ENCODE data around the gene IL1F10. TPM values are rescaled to one million over a fixed set of nuclear protein-coding genes. Genes with fewer than 3 reads are reported as not detected.

Gene IL1F10
- total RNA-seq (not detected), polyA plus RNA-seq (not detected)
- long read RNA-seq, donor 1, result 0 reads
- long read RNA-seq, donor 2, result 0 reads
- long read RNA-seq, donor 3, result 0 reads

- H3K36me3 ChIP-seq, result no peaks in the 10 kb centered on the region
- H3K27ac ChIP-seq, result no peak within 1 kb of the TSS
- intact Hi-C loops (cut with DNase I), result no loop called here
- peaks cover 0 to under 1% (median 0%) of the 10 kb centered on the region in 7 donors for H3K27me3 ChIP-seq
- no peak for TF ChIP-seq CTCF (IDR thresholded peaks at IDR 0.05)
- no peaks in the 10 kb centered on the region for H3K4me1 ChIP-seq
- WGBS, 2 donors, result 84 to 87% methylated on average over 3 of the region's 3 CpGs
- H3K4me3 ChIP-seq, result no peak within 1 kb of the TSS
- DNase-seq (no peak), ATAC-seq (no peak)
- H3K9me3 ChIP-seq, result no peaks in the 10 kb centered on the region
Observed at GRCh38 chr2:113067681-113068080, at the start of gene IL1F10. Gene IL1F10 (plus strand): TSS chr2:113067970. CDS start chr2:113072739, 4,769 bp downstream.

GRCh38 chr2:113018509-113018908 is 49.3 kb upstream of the IL1F10 start:
- H3K27me3 ChIP-seq, result peaks cover 0 to 27% (median 8%) of the 10 kb centered on the region in 7 donors

GRCh38 chr2:113021312-113021711 is 46.5 kb upstream of the IL1F10 start:
- H3K4me1 ChIP-seq, result no peaks in the 10 kb centered on the region
- no peaks in the 10 kb centered on the region for H3K9me3 ChIP-seq
- DNase-seq (no peak), ATAC-seq (no peak)
- 60 to 62% methylated on average over 4 of the region's 4 CpGs for WGBS, 2 donors
- no peak overlapping the region for H3K27ac ChIP-seq
- peaks cover 0 to 37% (median 28%) of the 10 kb centered on the region in 7 donors for H3K27me3 ChIP-seq
- intact Hi-C loops (cut with DNase I), result no loop called here
- no peak overlapping the region for H3K4me3 ChIP-seq
- H3K36me3 ChIP-seq, result no peaks in the 10 kb centered on the region
- no peak for TF ChIP-seq CTCF (IDR thresholded peaks at IDR 0.05)

More at GRCh38 chr2:113018509-113018908, 49.3 kb upstream of the IL1F10 start:
- WGBS, 2 donors, result 72 to 82% methylated on average over 3 of the region's 3 CpGs
- no peaks in the 10 kb centered on the region for H3K9me3 ChIP-seq
- no peak overlapping the region for H3K27ac ChIP-seq
- intact Hi-C loops (cut with DNase I), result no loop called here
- H3K4me1 ChIP-seq, result no peaks in the 10 kb centered on the region
- no peak for ATAC-seq
- DNase-seq, result no peak
- H3K4me3 ChIP-seq, result no peak overlapping the region
- no peaks in the 10 kb centered on the region for H3K36me3 ChIP-seq
- TF ChIP-seq CTCF (IDR thresholded peaks at IDR 0.05), result no peak

- Histone ChIP-seq H3K27ac (no peak overlapping the region), H3K4me3 (no peak overlapping the region), H3K9me3 (no peaks in the 10 kb centered on the region), H3K27me3 (peaks cover 0 to 46% (median 37%) of the 10 kb centered on the region in 7 donors), H3K4me1 (no peaks in the 10 kb centered on the region), H3K36me3 (no peaks in the 10 kb centered on the region)
- DNase-seq, result no peak
- no peak for ATAC-seq
- intact Hi-C loops (cut with DNase I), result no loop called here
- no peak for TF ChIP-seq CTCF (IDR thresholded peaks at IDR 0.05)
- 91 to 97% methylated on average over 2 of the region's 2 CpGs for WGBS, 2 donors
Observed at GRCh38 chr2:113024764-113025163, 43.0 kb upstream of the IL1F10 start.

Data from heart right ventricle (tissue), 16 donors.